Measurements from ENCODE around the gene FAU. TPM values are rescaled to one million over a fixed set of nuclear protein-coding genes. Genes with fewer than 3 reads are reported as not detected.
A peak's percentile ranks its signal among the peaks of the same experiment; 100 is the strongest.

FAU gene
- total and polyA plus RNA-seq, 10 of the 15 experiments (the other 5 are each of a cell fraction or from before 2014, with no cell fraction given) = 332 to 1,347 (median 990) TPM

- peak overlapping the region; percentile 40; the same call in 1 of the 2 replicates for H3K4me2 ChIP-seq (ENCODE audit: control insufficient read depth, insufficient read depth)
- 27% methylated on average over 2 of the region's 2 CpGs for WGBS (ENCODE audit: insufficient coverage, insufficient replicate concordance, low lambda C conversion rate, missing lambda C conversion rate)
- TF ChIP-seq SKIL (IDR thresholded peaks at IDR 0.05; ENCODE audit: low read depth, poor library complexity, severe bottlenecking) = no peak
- peak; percentile 28; the same call in 1 of the 2 replicates for TF ChIP-seq SPI1 (IDR thresholded peaks at IDR 0.05; ENCODE audit: borderline replicate concordance, insufficient read depth, low read depth, low read length)
- no peak for TF ChIP-seq ASH2L (IDR thresholded peaks at IDR 0.05; ENCODE audit: borderline replicate concordance, low read depth)
- TF ChIP-seq TAF1 (IDR thresholded peaks at IDR 0.05; ENCODE audit: borderline replicate concordance, low read depth, low read length) = peak; percentile 19; the same call in 1 of the 2 replicates
- TF ChIP-seq ZNF24 (IDR thresholded peaks at IDR 0.05) = no peak
- H3K9me3 ChIP-seq (replicated peaks; ENCODE audit: control insufficient read depth, insufficient read depth, low read length) = no peaks in the 10 kb centered on the region
- H3K79me2 ChIP-seq (ENCODE audit: control insufficient read depth, insufficient read depth, low read length) = no peaks in the 10 kb centered on the region
- peaks cover 29% of the 10 kb centered on the region for H3K4me1 ChIP-seq (ENCODE audit: control insufficient read depth, insufficient read depth, low read length)
- DNase-seq (ENCODE audit: low read depth, low spot score) (no peak), ATAC-seq (peak; percentile 40), FAIRE-seq (no peak)
- H3K27me3 ChIP-seq (replicated peaks in 1 of 2; ENCODE audit: control insufficient read depth in 2 of 2, insufficient read depth in 2 of 2, low read length in 1 of 2) = no peaks in the 10 kb centered on the region; a peak in 1 of 4 replicates
- peak overlapping the region; percentile 62 for H2AFZ ChIP-seq (ENCODE audit: control insufficient read depth, low read depth, low read length)
- no peak overlapping the region for H3K4me3 ChIP-seq
- H4K20me1 ChIP-seq (ENCODE audit: control insufficient read depth, insufficient read depth) = no peaks in the 10 kb centered on the region
- intact Hi-C loops (cut with micrococcal nuclease; ENCODE audit: unreplicated experiment) = no loop called here
- H3K36me3 ChIP-seq (ENCODE audit: control insufficient read depth in 2 of 2, insufficient read depth in 2 of 2, low read length in 1 of 2) = no peaks in the 10 kb centered on the region
- no TSS peak for BruUV-seq (replicated peaks)
- RAD21 ChIA-PET (ENCODE audit: unreplicated experiment) = interaction anchor here (0.7 kb wide), 1 partner anchor 181 kb away, joined by 3 read pairs; no protein-coding TSS in a partner anchor
- H3K27ac ChIP-seq (ENCODE audit: control insufficient read depth, insufficient read depth) = peak overlapping the region; percentile 35
- in situ Hi-C loops (cut with MboI) = no loop called here
- POLR2A ChIA-PET = interaction anchor here (1.2 kb wide), 1 partner anchor 17 kb away, joined by 3 read pairs; no protein-coding TSS in a partner anchor
- SMC1A ChIA-PET (ENCODE audit: uncharacterized antibody, unreplicated experiment) = no interaction called here
- no peak overlapping the region for H3K9ac ChIP-seq (ENCODE audit: control insufficient read depth, insufficient read depth, low read length)
- CTCF ChIA-PET = interaction anchor here (0.7 to 0.9 kb wide), 3 partner anchors 40 to 45 kb away, joined by 3 read pairs; partner anchors contain the start of gene TM7SF2
These were observed 30.2 kb upstream of the FAU start for GRCh38 chr11:65152122-65152521.

Data from GM12878 (cell line).